GM21390 (cell line): ENCODE measurements around the gene OR6A2.
"Not testable (repeated sequence)": the region's sequence is repeated elsewhere in the genome, so short reads cannot be mapped to it uniquely, and the experiment has no call there.

ENCODE experiments used
- ATAC-seq: cut with Tn5 transposase; IDR thresholded peaks from one replicate; pipeline ENCODE4 v1.9.1; 2021; ENCODE audit not compliant: unreplicated experiment

The OR6A2 gene

GRCh38 chr11:6799402-6799801 lies at the start of gene OR6A2:
TSS of gene OR6A2 (minus strand) at chr11:6799689. CDS start at chr11:6795708, 3,981 bp downstream.
- no peak for ATAC-seq

GRCh38 chr11:6845383-6845782 lies 45.9 kb upstream of the OR6A2 start, which contains the start of gene OR10A5:
TSS of gene OR10A5 (plus strand) at chr11:6845683. CDS start at chr11:6845683, 0 bp downstream.
- ATAC-seq = no peak

GRCh38 chr11:6844356-6844755 lies 44.9 kb upstream of the OR6A2 start:
- ATAC-seq = no peak

GRCh38 chr11:6843670-6844069 lies 44.2 kb upstream of the OR6A2 start:
- ATAC-seq = no peak

DNA sequence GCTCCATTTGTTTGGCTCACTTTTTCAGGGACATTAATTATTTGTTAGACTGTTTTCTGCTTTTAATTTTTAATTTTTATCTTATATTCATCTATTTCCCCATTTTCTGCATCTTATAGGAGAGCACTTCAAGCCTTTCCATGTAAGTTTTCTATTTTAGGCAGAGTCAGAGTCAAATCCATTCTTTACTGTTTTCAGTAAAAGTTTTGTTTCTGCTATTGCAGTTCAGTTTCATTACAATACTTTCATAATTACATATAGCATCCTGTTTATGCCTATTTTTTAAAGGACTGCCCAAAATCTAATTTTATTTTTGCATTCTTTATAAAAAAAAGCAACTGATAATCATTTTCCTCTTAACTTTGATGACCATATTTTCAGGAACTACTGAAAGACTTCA lies 42.2 kb upstream of the OR6A2 start:
- no peak for ATAC-seq

DNA sequence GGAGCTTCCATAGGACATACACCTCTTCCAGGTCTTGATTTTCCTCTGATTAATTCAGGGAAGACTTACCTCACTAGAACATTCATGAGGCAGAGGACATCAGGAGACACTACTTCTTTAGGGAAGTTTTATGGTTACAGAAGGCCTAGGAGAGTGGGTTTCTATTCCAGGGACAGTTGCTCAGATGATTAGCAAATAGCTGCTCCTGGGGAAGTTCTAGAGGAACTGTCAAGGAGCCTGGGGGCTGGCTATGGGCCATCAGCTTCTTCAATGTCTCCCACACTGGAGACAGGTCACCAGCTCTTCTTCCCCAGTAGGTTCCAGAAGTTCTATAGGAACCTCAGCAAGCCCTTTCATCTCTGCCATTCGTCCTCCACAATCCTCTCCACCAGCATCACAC lies 34.5 kb upstream of the OR6A2 start:
- no peak for ATAC-seq

DNA sequence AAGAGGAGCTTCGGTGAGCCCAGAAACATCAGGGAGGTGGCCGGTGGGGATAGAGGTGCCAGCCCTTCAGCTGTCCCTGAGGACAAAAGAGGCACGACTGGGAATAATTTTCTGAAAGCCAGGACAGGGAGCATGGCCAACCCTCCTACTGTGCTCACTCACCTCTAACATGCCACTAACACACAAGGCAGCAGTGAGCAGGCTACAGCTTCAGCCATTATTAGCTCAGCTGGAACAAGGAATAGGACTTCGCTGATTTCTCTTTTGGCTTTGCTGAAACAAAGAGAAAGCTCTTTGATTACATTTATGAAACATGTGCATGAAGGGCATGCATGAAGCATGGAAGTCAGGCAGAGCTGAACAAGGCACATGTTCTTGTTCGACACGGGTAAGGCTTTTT lies 33.9 kb upstream of the OR6A2 start:
- no peak for ATAC-seq

- ATAC-seq = no peak
Observed at GRCh38 chr11:6828103-6828502, 28.6 kb upstream of the OR6A2 start.

DNA sequence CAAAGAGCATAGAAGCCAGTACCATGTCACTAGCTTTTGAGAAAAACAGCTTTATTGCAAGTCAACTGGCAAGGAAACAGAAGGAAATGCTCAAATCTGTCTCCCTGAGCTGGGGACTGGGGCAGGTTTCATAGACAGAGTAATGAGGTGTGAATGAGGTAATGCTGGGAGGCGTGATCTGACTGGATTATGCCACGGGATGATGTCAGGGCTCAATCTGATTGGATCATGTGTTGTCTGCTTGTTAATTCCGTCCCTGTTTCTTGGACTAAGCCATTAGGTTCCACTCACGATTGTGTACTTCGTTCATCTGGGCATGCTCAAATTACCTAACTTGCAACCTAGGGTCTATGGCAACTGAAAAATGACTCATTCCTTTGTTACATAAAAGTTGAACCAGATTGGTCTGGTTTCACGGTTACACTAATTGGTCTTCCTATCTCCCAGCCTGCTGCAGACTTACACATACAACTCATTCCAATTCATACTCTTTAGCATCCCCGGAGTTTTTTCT lies 25.8 kb upstream of the OR6A2 start:
- ATAC-seq = no peak

DNA sequence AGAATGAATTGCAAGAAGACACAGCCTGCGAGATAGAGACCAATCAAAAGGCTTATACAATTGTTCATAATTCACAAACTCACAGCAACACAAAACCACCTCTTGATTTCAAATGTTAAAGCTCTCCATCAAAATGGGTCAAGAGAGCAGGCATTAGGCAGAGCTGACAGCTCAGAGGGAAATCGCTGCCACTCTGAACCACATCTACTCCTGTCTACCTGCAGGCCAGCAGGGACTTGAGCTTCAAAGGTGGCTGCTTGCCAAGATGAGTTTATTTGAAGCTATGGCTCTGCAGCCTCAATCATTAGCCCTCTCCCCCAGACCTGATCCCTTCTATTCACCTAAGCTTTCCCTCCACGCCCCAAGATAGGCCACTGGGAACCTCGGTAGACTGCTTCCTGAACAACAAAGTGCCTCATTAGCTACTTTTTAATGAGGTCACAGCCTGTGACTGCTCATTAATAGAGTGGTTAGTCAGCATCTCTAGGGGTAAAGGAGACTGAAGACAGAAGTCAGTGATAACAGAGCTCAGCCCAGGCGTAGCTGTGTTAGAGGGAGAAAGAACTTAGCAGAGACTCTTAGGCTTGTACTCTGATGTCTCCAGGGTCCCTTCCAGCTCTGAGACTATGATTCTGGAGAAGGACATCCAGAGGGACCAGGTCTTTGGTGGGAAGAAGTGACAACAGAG lies 24.8 kb upstream of the OR6A2 start:
- ATAC-seq = no peak

DNA sequence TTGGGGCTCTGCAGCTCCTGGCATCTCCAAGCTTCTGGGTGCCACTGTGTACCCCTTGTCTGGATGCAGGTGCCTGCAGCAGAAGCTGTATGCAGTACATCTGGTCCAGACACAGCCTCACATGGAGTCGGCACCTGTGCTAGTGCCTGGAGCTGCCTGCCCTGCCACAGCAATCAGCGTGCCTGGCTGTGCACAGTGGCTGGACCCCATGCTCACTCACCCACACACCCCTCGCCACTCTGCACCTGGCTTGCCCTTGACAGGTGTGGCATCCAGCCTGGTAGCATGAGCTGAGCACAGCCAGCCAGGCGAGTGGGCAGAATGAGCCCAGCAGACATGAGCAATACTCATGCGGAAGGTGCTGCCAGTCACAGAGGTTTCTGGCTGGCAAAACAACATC lies 19.5 kb upstream of the OR6A2 start:
- no peak for ATAC-seq

GRCh38 chr11:6817694-6818093 lies 18.2 kb upstream of the OR6A2 start:
- ATAC-seq = no peak

DNA sequence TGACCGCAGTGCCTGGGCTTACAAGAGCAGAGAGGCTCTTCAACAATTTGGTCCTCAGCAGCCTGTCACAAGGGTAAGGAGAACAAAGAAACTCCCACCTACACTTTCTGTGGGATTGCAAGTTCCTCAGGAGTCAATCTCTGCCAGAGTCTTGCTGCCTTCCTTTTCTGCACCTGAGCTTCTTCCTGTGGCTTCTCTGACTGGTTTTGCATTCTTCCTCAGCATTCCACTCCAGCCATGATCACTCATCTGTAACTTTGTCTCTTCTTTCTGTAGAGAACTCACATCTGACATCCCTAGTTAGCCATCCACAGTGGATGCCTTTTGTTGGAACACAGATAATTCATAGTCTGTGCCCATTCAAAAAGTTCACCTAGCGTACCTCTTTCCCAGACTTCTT lies 14.2 kb upstream of the OR6A2 start:
- no peak for ATAC-seq

GRCh38 chr11:6812390-6813005 lies 13.0 kb upstream of the OR6A2 start:
- peak; percentile 94 for ATAC-seq

- not testable (repeated sequence) for ATAC-seq
Observed at GRCh38 chr11:6801075-6801474, 1.6 kb upstream of the OR6A2 start.

DNA sequence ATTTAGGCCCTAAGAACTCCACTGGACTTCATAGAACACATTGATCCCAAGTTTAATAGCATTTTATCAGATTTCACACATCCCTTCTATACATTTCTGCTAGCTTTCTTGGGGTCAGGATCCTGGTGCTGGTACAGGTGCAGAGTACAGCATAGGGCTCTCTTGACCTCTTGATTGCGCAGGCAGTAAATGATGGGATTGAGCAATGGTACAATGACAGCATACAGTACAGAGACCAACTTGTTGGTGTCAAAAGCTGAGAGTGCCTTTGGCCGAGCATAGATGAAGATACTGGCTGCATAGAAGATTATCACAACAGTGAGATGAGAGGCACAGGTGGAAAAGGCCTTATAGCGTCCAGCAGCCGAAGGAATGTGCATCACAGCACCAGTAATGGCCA lies 4.8 kb downstream of the OR6A2 start:
- no peak for ATAC-seq

GRCh38 chr11:6790546-6790945 lies 8.9 kb downstream of the OR6A2 start:
- no peak for ATAC-seq

GRCh38 chr11:6782720-6783119 lies 16.8 kb downstream of the OR6A2 start, which contains the start of gene OR2AG1:
TSS of gene OR2AG1 (plus strand) at chr11:6783020. CDS start at chr11:6785038, 2,018 bp downstream.
- no peak for ATAC-seq

DNA sequence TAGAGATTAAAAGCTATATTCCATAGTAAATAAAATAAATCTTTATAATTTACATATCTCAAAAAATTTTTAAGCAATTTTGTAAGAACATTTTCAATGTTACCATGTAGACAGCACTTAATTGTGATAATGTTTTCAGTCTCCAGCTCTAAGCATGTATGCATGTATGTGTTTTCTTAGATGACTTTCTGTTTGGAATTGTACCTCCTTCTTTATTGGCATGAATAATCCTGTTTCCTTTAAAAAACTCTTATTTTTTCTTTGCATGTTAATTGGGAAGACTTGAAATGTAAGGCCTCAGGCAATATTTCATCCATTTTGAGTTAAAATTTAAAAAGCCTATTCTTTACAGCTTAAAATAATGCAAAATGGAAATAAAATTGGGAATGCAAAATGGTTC lies 18.7 kb downstream of the OR6A2 start:
- no peak for ATAC-seq

DNA sequence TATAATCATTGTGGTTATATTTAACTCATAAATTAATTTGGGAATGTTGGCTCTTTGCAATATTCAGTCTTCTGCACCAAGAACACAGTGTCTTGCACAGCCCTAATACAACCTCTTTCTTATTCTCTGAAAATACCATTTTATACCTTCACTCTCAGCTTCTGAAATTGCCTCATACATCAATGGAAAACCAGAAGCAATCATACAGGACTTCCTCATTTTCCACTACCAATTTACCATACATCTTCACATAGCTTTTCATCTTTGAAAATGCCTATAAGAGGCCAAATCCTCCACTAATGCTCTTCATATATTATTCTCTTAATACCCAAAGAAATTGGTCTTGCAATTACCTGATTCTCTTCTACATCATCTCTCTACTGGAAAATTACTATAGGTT lies 21.0 kb downstream of the OR6A2 start:
- ATAC-seq = no peak

DNA sequence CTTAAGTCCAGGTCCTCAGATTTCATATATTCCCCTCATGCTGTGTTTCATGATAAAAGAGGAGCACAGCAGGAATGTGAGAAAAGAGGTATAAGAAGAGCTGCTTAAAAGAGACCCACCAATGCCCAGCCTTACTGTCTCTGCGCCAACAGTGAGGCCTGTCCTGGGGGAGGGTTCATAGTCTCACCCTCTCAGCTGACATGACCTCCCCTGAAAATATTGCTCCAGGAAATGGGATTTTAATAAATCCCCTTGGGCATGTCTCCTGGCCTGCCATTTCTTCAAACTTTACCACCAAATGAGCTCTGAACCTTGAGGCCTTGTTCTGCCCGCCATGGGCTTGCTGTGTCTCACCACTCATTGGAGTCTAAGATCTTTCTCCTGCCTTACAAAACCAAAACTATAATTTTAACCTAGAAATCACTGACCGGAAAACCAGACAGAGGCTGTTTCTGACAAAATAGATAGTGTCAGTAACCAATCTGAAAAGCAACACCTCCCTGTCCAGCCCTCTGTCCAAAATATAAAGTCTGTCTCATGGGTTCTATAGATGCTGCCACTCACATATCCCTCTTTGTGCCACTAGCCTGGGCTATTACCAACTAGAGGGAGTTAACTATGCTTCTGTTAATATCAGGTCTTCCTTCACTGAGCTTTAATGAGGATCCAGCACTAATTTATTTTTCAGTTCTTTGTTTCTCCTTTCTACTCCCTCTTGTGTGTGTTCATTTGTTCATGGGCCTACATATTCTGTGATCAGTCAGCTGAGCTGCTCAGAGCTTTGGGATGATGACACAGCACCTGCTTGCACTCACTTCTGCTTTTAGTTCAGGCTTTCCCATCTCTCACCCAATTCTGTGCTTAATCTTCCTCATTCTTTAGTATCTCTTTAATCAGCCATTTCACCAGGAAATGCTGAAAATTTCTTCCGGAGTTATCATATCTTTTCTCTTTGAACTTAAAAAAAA lies 27.3 kb downstream of the OR6A2 start, which contains the start of gene OR2AG2:
Gene OR2AG2, minus strand, starts transcription at position 51 of the 968 bp plus-strand sequence. CDS start 3,019 bp downstream, outside the sequence.
- peak; percentile 89 for ATAC-seq
